Transverse colon (tissue), 4 donors: ENCODE data around the gene RBFOX2. TPM values are rescaled to one million over a fixed set of nuclear protein-coding genes. Genes with fewer than 3 reads are reported as not detected.

Experiments
- DNase-seq: peaks from one replicate; pipeline ENCODE4 v3.0.0-alpha.2; 2019
- H3K27ac ChIP-seq, 4 donors: fragments of 200-600 bp; sonication (generic); 2 replicates each; pipeline ENCODE4 v1.5.1; 2016 to 2018; ENCODE audit warnings: inconsistent platforms in 4 of 4
- H3K27me3 ChIP-seq: fragments of 200-600 bp; sonication (generic); 2 replicates; pipeline ENCODE4 v1.5.1; 2017; ENCODE audit warnings: inconsistent platforms
- H3K36me3 ChIP-seq, 4 donors: fragments of 200-600 bp; sonication (generic); 2 replicates each; pipeline ENCODE4 v1.5.1; 2017 to 2019; ENCODE audit warnings: inconsistent platforms in 4 of 4
- H3K4me1 ChIP-seq, 4 donors: fragments of 200-600 bp; sonication (generic); 2 replicates each; pipeline ENCODE4 v1.5.1; 2017 to 2020; ENCODE audit warnings: inconsistent platforms in 4 of 4
- H3K4me3 ChIP-seq, 4 donors: fragments of 200-600 bp; sonication (generic); 1 replicate in 1 of 4; 2 replicates in 3 of 4; pipeline versions ENCODE4 v1.5.1 to v1.6.1; 2017 to 2019; ENCODE audit warnings: inconsistent platforms in 4 of 4
- H3K9me3 ChIP-seq, 2 donors: fragments of 200-600 bp; sonication (generic); 2 replicates each; pipeline ENCODE4 v1.5.1; 2017 to 2019; ENCODE audit warnings: inconsistent platforms in 2 of 2
- CTCF ChIP-seq, 5 experiments: fragments of 200-600 bp in 3 of 5; fragments of 450-650 bp in 2 of 5; sonication (generic) in 3 of 5; IDR thresholded peaks; 1 replicate in 2 of 5; 2 replicates in 3 of 5; pipeline ENCODE4 v1.5.1; 2016 to 2017; ENCODE audit warnings: antibody characterized with exemption in 5 of 5, inconsistent platforms in 3 of 5, mild to moderate bottlenecking in 2 of 5, moderate library complexity in 1 of 5
- EP300 ChIP-seq: sonication (generic); formaldehyde crosslinking; IDR thresholded peaks from one replicate; pipeline ENCODE4 v1.6.1; 2017; ENCODE audit warnings: antibody characterized with exemption, low read depth
- POLR2A ChIP-seq: fragments of 450-650 bp; IDR thresholded peaks from one replicate; pipeline ENCODE4 v1.6.1; 2016; ENCODE audit warnings: antibody characterized with exemption, mild to moderate bottlenecking, moderate library complexity
- POLR2AphosphoS5 ChIP-seq, 3 donors: sonication (generic); formaldehyde crosslinking; IDR thresholded peaks; one replicate each; pipeline ENCODE4 v1.6.1; 2016; ENCODE audit warnings: antibody characterized with exemption in 3 of 3
- WGBS, 2 donors: methylation state at CpG; one replicate each; pipeline ENCODE4 v1.1.5; 2018; ENCODE audit warnings: low coverage in 1 of 2; 5-methylcytosine and 5-hydroxymethylcytosine counted together
- in situ Hi-C, 4 donors: fragments of 200-750 bp; cut with MboI; loops; one replicate each; pipeline versions ENCODE4 v1.15.0 to v1.15.1; 2017; ENCODE audit warnings: low sequenced_read_pairs in 3 of 4, low pct_ligation_motif_present in 1 of 4, low pct_unique_long_range_greater_than_20kb in 1 of 4
- intact Hi-C: fragments of 100-400 bp; cut with DNase I; formaldehyde crosslinking; loops from one replicate; pipeline ENCODE4 v1.15.1; 2023; ENCODE audit warnings: low total_unique reads
- total RNA-seq, 4 donors: library from RNA; depleted of rRNA; stranded (reverse); fragments of >200 nt; gene quantifications; one replicate each; pipeline ENCODE4 v1.1.0, GENCODE V29; 2016

RBFOX2 gene
- total RNA-seq, 4 donors from 2014 or later, result 27.3 to 61.1 (median 43.1) TPM

- 87 to 91% methylated on average over 4 to 5 of the region's 5 CpGs for WGBS, 2 donors
- TF ChIP-seq CTCF (IDR thresholded peaks at IDR 0.05) (no peak), EP300 (no peak), POLR2AphosphoS5 (IDR thresholded peaks at IDR 0.05) (no peak), POLR2A (no peak)
- no peak for DNase-seq
- in situ Hi-C loops, result no loop called here
- Histone ChIP-seq H3K9me3 (no peaks in the 10 kb centered on the region), H3K4me3 (no peak overlapping the region), H3K27me3 (no peaks in the 10 kb centered on the region), H3K27ac (no peak overlapping the region), H3K4me1 (peaks cover 0 to 22% (median 8%) of the 10 kb centered on the region in 4 donors), H3K36me3 (no peaks in the 10 kb centered on the region)
- intact Hi-C loops, result no loop called here
Observed at GRCh38 chr22:35959121-35959800, 69.4 kb downstream of the RBFOX2 start.

GRCh38 chr22:35958334-35958733 is 70.3 kb downstream of the RBFOX2 start:
- Histone ChIP-seq H3K36me3 (no peaks in the 10 kb centered on the region), H3K9me3 (no peaks in the 10 kb centered on the region), H3K4me1 (peaks cover 0 to 22% (median 8%) of the 10 kb centered on the region in 4 donors), H3K27ac (no peak overlapping the region), H3K27me3 (no peaks in the 10 kb centered on the region), H3K4me3 (no peak overlapping the region)
- DNase-seq, result no peak
- intact Hi-C loops, result no loop called here
- 82 to 86% methylated on average over 2 of the region's 2 CpGs for WGBS, 2 donors
- TF ChIP-seq EP300 (no peak), POLR2A (no peak), POLR2AphosphoS5 (IDR thresholded peaks at IDR 0.05) (no peak), CTCF (IDR thresholded peaks at IDR 0.05) (no peak)
- in situ Hi-C loops, result no loop called here

GRCh38 chr22:35957589-35957988 is 71.0 kb downstream of the RBFOX2 start:
- H3K27ac ChIP-seq, result no peak overlapping the region
- H3K27me3 ChIP-seq, result no peaks in the 10 kb centered on the region
- intact Hi-C loops (no loop called here), in situ Hi-C loops (no loop called here)
- no peaks in the 10 kb centered on the region for H3K9me3 ChIP-seq
- TF ChIP-seq EP300, result no peak
- no peak for TF ChIP-seq CTCF (IDR thresholded peaks at IDR 0.05)
- TF ChIP-seq POLR2A, result no peak
- TF ChIP-seq POLR2AphosphoS5 (IDR thresholded peaks at IDR 0.05), result no peak
- H3K36me3 ChIP-seq, result no peaks in the 10 kb centered on the region
- WGBS, 2 donors, result 71 to 77% methylated on average over 1 of the region's 1 CpG
- H3K4me3 ChIP-seq, result no peak overlapping the region
- no peak for DNase-seq
- peaks cover 0 to 22% (median 8%) of the 10 kb centered on the region in 4 donors for H3K4me1 ChIP-seq

- Histone ChIP-seq H3K36me3 (no peaks in the 10 kb centered on the region), H3K9me3 (no peaks in the 10 kb centered on the region), H3K4me3 (no peak overlapping the region), H3K27me3 (no peaks in the 10 kb centered on the region), H3K27ac (no peak overlapping the region), H3K4me1 (peaks cover 0 to 16% (median 5%) of the 10 kb centered on the region in 4 donors)
- WGBS, 2 donors, result 78 to 83% methylated on average over 2 to 3 of the region's 3 CpGs
- DNase-seq, result no peak
- in situ Hi-C loops, result no loop called here
- intact Hi-C loops, result no loop called here
- TF ChIP-seq CTCF (IDR thresholded peaks at IDR 0.05), result no peak
- TF ChIP-seq POLR2AphosphoS5 (IDR thresholded peaks at IDR 0.05), result no peak
- TF ChIP-seq EP300, result no peak
- no peak for TF ChIP-seq POLR2A
Observed at GRCh38 chr22:35956850-35957249, 71.8 kb downstream of the RBFOX2 start.
